ENCODE results near the gene RAPGEF6.

RAPGEF6 gene

GRCh38 chr5:131513780-131514179 lies 121.2 kb downstream of the RAPGEF6 start:
- Histone ChIP-seq H3K4me3 (ENCODE audit: low read depth, low read length) (no peak overlapping the region), H3K27me3 (ENCODE audit: insufficient read depth, low read depth, severe bottlenecking) (no peaks in the 10 kb centered on the region), H3K36me3 (peaks cover 8% of the 10 kb centered on the region), H3K9me3 (ENCODE audit: severe bottlenecking) (no peaks in the 10 kb centered on the region), H3K27ac (no peak overlapping the region)
- TF ChIP-seq, protein P1, sequence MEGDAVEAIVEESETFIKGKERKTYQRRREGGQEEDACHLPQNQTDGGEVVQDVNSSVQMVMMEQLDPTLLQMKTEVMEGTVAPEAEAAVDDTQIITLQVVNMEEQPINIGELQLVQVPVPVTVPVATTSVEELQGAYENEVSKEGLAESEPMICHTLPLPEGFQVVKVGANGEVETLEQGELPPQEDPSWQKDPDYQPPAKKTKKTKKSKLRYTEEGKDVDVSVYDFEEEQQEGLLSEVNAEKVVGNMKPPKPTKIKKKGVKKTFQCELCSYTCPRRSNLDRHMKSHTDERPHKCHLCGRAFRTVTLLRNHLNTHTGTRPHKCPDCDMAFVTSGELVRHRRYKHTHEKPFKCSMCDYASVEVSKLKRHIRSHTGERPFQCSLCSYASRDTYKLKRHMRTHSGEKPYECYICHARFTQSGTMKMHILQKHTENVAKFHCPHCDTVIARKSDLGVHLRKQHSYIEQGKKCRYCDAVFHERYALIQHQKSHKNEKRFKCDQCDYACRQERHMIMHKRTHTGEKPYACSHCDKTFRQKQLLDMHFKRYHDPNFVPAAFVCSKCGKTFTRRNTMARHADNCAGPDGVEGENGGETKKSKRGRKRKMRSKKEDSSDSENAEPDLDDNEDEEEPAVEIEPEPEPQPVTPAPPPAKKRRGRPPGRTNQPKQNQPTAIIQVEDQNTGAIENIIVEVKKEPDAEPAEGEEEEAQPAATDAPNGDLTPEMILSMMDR (IDR thresholded peaks at IDR 0.05; ENCODE audit: low read depth, low read length), result no peak
- no peak for DNase-seq

DNA sequence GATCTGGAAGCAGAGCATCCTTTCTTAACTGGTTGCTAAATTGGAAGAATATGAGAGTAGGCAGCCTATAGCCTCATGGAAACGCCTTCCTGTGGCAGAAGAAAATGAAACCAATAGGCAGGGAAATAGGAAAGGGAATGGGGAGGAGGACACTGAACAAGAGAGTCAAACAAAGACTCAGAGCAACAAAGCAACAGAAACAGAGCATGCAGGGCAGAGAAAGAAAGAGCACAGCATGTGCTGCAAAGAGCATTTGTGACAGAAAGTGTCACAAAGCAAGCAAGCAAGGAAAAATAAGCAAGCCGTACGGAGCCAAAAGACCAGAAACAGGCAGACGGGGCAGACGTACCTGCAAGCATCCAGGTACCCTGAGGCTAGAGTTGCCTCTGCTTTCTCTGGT lies 123.1 kb downstream of the RAPGEF6 start:
- DNase-seq, result no peak
- TF ChIP-seq, protein P1 (IDR thresholded peaks at IDR 0.05; ENCODE audit: low read depth, low read length), result no peak

DNA sequence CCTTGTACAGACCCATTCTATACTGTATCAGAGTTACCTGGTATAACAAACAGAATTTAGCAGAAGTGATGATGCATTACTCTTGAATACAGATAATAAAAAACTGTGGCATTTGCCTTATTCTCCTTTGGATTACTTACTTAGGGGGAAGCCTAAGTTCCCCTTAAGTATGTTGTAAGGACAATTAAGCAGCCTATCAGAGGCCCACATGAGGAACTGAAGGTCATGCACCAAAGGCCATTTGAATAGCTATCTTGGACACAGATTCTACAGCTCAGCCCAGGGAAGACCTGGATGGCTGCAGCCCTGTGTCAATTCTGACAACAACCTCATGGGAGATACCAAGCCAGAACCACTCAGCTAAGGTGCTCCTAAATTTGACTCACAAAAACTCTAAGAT lies 125.2 kb downstream of the RAPGEF6 start:
- Histone ChIP-seq H3K4me3 (ENCODE audit: low read depth, low read length) (no peak overlapping the region), H3K27me3 (ENCODE audit: insufficient read depth, low read depth, severe bottlenecking) (no peaks in the 10 kb centered on the region), H3K9me3 (ENCODE audit: severe bottlenecking) (no peaks in the 10 kb centered on the region), H3K36me3 (peaks cover 14% of the 10 kb centered on the region), H3K27ac (no peak overlapping the region)
- TF ChIP-seq, protein P1 (IDR thresholded peaks at IDR 0.05; ENCODE audit: low read depth, low read length), result no peak
- DNase-seq, result no peak

More for the DNA sequence above, 123.1 kb downstream of the RAPGEF6 start:
- H3K27me3 ChIP-seq (ENCODE audit: insufficient read depth, low read depth, severe bottlenecking), result no peaks in the 10 kb centered on the region
- H3K27ac ChIP-seq, result no peak overlapping the region
- H3K36me3 ChIP-seq, result peaks cover 8% of the 10 kb centered on the region
- H3K4me3 ChIP-seq (ENCODE audit: low read depth, low read length), result no peak overlapping the region
- no peaks in the 10 kb centered on the region for H3K9me3 ChIP-seq (ENCODE audit: severe bottlenecking)

GRCh38 chr5:131505237-131505908 lies 129.7 kb downstream of the RAPGEF6 start:
- DNase-seq, result no peak
- Histone ChIP-seq H3K36me3 (peaks cover 29% of the 10 kb centered on the region), H3K9me3 (ENCODE audit: severe bottlenecking) (no peaks in the 10 kb centered on the region), H3K27me3 (ENCODE audit: insufficient read depth, low read depth, severe bottlenecking) (no peaks in the 10 kb centered on the region), H3K4me3 (ENCODE audit: low read depth, low read length) (no peak overlapping the region), H3K27ac (no peak overlapping the region)
- TF ChIP-seq, protein P1 (IDR thresholded peaks at IDR 0.05; ENCODE audit: low read depth, low read length), result no peak

GRCh38 chr5:131496400-131496713 lies 138.7 kb downstream of the RAPGEF6 start:
- no peak overlapping the region for H3K4me3 ChIP-seq (ENCODE audit: low read depth, low read length)
- no peak for DNase-seq
- TF ChIP-seq, protein P1 (IDR thresholded peaks at IDR 0.05; ENCODE audit: low read depth, low read length), result no peak
- no peak overlapping the region for H3K27ac ChIP-seq
- H3K27me3 ChIP-seq (ENCODE audit: insufficient read depth, low read depth, severe bottlenecking), result no peaks in the 10 kb centered on the region
- no peaks in the 10 kb centered on the region for H3K9me3 ChIP-seq (ENCODE audit: severe bottlenecking)
- H3K36me3 ChIP-seq, result peaks cover 29% of the 10 kb centered on the region

Data from WERI-Rb-1 (cell line).